ENCODE data around the gene MACROD2. TPM values are rescaled to one million over a fixed set of nuclear protein-coding genes. Genes with fewer than 3 reads are reported as not detected.

Gene MACROD2
- polyA plus RNA-seq, 4 donors, result 1.00 to 4.8 (median 1.4) TPM

DNA sequence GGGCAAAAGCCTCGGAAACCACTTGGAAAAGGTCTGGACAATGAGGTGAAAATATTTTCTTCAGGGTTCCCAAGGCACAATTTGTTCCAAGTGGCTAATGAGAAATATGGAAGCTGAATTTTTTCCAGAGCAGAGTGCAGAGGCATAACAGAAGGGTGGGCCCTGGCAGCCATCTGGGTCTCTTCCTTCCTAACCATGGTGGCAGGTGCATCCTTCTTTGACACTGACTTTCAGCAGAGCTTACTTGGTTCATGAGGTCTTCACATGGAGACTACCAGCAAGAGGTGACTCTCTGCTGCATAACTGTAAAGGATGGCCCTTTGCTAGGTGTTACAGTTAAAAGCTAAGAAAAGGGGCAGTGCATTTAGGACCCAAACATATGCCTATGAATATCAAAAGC is 2055.1 kb downstream of the MACROD2 start:
- 73 to 91% (median 77%) methylated on average over 1 of the region's 1 CpG for WGBS, 3 donors
- no peak overlapping the region for H3K4me3 ChIP-seq (ENCODE audit: low read depth in 1 of 3, low read length in 3 of 3)

DNA sequence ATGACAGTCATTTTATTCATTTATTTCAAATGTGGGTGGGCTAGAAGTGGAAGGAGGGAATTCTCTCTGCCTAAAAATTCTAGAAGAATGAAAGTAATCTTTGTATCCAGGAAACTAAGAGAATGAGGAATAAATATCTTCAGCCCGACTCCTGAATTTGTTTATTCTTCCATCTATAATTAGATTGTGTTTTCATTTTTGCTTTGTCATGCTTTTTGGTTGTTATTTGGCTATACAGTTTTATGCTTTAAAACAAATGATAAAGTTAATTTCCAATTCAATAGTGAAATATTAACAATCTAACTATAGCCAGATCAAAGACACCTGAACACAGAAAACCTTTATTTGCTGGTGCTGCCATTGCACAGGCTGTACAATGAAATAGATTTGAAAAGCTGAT is 2056.7 kb downstream of the MACROD2 start:
- Histone ChIP-seq H3K27ac (ENCODE audit: low read depth in 1 of 3, low read length in 2 of 3) (no peak overlapping the region), H3K9me3 (ENCODE audit: control insufficient read depth in 2 of 2, insufficient read depth in 1 of 2, low read depth in 1 of 2, low read length in 1 of 2) (peaks cover 0 to 2% of the 10 kb centered on the region in 2 donors), H3K27me3 (ENCODE audit: control insufficient read depth in 3 of 3, insufficient read depth in 3 of 3, low read length in 3 of 3) (no peaks in the 10 kb centered on the region), H3K36me3 (ENCODE audit: control insufficient read depth in 3 of 3, insufficient read depth in 2 of 3, low read depth in 1 of 3, low read length in 3 of 3) (no peaks in the 10 kb centered on the region), H3K4me3 (ENCODE audit: low read depth in 1 of 3, low read length in 3 of 3) (no peak overlapping the region), H3K4me1 (ENCODE audit: control insufficient read depth in 3 of 3, insufficient read depth in 2 of 3, low read depth in 1 of 3, low read length in 2 of 3) (no peaks in the 10 kb centered on the region)
- 48 to 63% (median 62%) methylated on average over 1 of the region's 1 CpG for WGBS, 3 donors
- no peak for DNase-seq
- FAIRE-seq, result no peak

More for the DNA sequence above, 2055.1 kb downstream of the MACROD2 start:
- no peak for DNase-seq
- Histone ChIP-seq H3K9me3 (ENCODE audit: control insufficient read depth in 2 of 2, insufficient read depth in 1 of 2, low read depth in 1 of 2, low read length in 1 of 2) (peaks cover 0 to 3% of the 10 kb centered on the region in 2 donors), H3K36me3 (ENCODE audit: control insufficient read depth in 3 of 3, insufficient read depth in 2 of 3, low read depth in 1 of 3, low read length in 3 of 3) (no peaks in the 10 kb centered on the region), H3K4me1 (ENCODE audit: control insufficient read depth in 3 of 3, insufficient read depth in 2 of 3, low read depth in 1 of 3, low read length in 2 of 3) (no peaks in the 10 kb centered on the region), H3K27me3 (ENCODE audit: control insufficient read depth in 3 of 3, insufficient read depth in 3 of 3, low read length in 3 of 3) (no peaks in the 10 kb centered on the region), H3K27ac (ENCODE audit: low read depth in 1 of 3, low read length in 2 of 3) (no peak overlapping the region)
- FAIRE-seq, result no peak

DNA sequence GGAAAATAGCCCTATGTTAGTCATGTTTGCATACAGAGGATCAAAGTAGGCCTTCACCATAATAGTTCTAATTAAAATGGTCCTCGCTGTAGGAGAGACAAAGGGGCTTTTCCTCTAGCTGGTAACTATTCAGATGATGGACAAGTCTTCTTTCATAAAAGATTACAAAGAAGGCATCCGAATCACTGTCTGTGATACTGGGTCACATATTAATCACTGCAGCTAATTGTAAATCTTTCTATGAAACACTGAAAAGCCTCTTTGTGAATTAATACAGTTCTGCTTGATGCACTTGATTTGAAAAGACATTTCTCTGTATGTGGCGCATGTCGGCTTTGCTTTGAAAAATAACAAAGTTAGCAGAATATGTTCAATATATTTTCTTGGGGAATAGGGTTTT is 2057.1 kb downstream of the MACROD2 start:
- Histone ChIP-seq H3K27ac (ENCODE audit: low read depth in 1 of 3, low read length in 2 of 3) (no peak overlapping the region), H3K4me3 (ENCODE audit: low read depth in 1 of 3, low read length in 3 of 3) (no peak overlapping the region), H3K27me3 (ENCODE audit: control insufficient read depth in 3 of 3, insufficient read depth in 3 of 3, low read length in 3 of 3) (no peaks in the 10 kb centered on the region), H3K4me1 (ENCODE audit: control insufficient read depth in 3 of 3, insufficient read depth in 2 of 3, low read depth in 1 of 3, low read length in 2 of 3) (no peaks in the 10 kb centered on the region), H3K9me3 (ENCODE audit: control insufficient read depth in 2 of 2, insufficient read depth in 1 of 2, low read depth in 1 of 2, low read length in 1 of 2) (peaks cover 0 to 2% of the 10 kb centered on the region in 2 donors), H3K36me3 (ENCODE audit: control insufficient read depth in 3 of 3, insufficient read depth in 2 of 3, low read depth in 1 of 3, low read length in 3 of 3) (no peaks in the 10 kb centered on the region)
- no peak for DNase-seq
- no peak for FAIRE-seq
- WGBS, 3 donors, result 73 to 79% (median 79%) methylated on average over 4 of the region's 4 CpGs

DNA sequence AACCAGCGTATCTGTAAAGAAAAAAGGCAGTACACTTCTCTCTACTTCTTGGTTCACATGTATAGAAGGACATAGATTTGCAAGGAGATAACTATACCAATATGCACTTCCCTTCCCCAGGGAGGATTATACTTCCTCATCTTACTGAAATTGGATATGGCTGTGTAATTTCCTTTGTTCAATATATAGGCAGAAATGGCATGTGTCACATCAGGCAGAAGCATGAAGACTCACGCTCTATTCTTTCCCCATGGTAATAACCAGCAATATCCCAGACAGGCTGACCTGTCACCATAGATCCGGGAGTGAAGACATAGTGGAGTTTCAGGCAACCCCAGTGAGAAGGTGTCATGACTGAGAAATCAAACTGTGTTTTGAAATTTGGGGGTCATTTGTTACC is 2059.7 kb downstream of the MACROD2 start:
- Histone ChIP-seq H3K9me3 (ENCODE audit: control insufficient read depth in 2 of 2, insufficient read depth in 1 of 2, low read depth in 1 of 2, low read length in 1 of 2) (peaks cover 0 to 2% of the 10 kb centered on the region in 2 donors), H3K4me1 (ENCODE audit: control insufficient read depth in 3 of 3, insufficient read depth in 2 of 3, low read depth in 1 of 3, low read length in 2 of 3) (no peaks in the 10 kb centered on the region), H3K27ac (ENCODE audit: low read depth in 1 of 3, low read length in 2 of 3) (no peak overlapping the region), H3K4me3 (ENCODE audit: low read depth in 1 of 3, low read length in 3 of 3) (no peak overlapping the region), H3K36me3 (ENCODE audit: control insufficient read depth in 3 of 3, insufficient read depth in 2 of 3, low read depth in 1 of 3, low read length in 3 of 3) (no peaks in the 10 kb centered on the region), H3K27me3 (ENCODE audit: control insufficient read depth in 3 of 3, insufficient read depth in 3 of 3, low read length in 3 of 3) (no peaks in the 10 kb centered on the region)
- WGBS, 3 donors, result 83 to 88% (median 85%) methylated on average over 3 of the region's 3 CpGs
- no peak for FAIRE-seq
- DNase-seq, result no peak

DNA sequence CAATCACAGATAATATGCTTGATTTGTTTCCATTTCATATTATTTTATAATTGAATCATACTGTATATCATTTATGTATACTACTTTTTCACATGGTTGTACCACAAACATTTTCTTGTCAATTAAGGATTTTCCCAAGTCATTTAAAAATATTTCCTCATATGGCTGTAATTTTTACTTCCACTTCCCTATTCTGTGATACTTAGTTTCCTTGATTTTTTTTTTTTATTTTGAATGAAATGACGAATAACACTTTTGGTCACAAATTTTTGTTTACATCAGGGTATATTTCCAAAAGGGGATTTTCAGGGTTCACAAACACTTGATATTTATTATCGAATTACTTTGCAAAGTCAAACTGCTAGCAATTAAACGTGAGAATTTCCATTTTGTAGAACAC is 2062.3 kb downstream of the MACROD2 start:
- DNase-seq (no peak), FAIRE-seq (no peak)
- 69 to 85% (median 76%) methylated on average over 3 of the region's 3 CpGs for WGBS, 3 donors
- Histone ChIP-seq H3K36me3 (ENCODE audit: control insufficient read depth in 3 of 3, insufficient read depth in 2 of 3, low read depth in 1 of 3, low read length in 3 of 3) (no peaks in the 10 kb centered on the region), H3K27ac (ENCODE audit: low read depth in 1 of 3, low read length in 2 of 3) (no peak overlapping the region), H3K27me3 (ENCODE audit: control insufficient read depth in 3 of 3, insufficient read depth in 3 of 3, low read length in 3 of 3) (no peaks in the 10 kb centered on the region), H3K4me3 (ENCODE audit: low read depth in 1 of 3, low read length in 3 of 3) (no peak overlapping the region), H3K9me3 (ENCODE audit: control insufficient read depth in 2 of 2, insufficient read depth in 1 of 2, low read depth in 1 of 2, low read length in 1 of 2) (peaks cover 0 to 2% of the 10 kb centered on the region in 2 donors), H3K4me1 (ENCODE audit: control insufficient read depth in 3 of 3, insufficient read depth in 2 of 3, low read depth in 1 of 3, low read length in 2 of 3) (no peaks in the 10 kb centered on the region)

DNA sequence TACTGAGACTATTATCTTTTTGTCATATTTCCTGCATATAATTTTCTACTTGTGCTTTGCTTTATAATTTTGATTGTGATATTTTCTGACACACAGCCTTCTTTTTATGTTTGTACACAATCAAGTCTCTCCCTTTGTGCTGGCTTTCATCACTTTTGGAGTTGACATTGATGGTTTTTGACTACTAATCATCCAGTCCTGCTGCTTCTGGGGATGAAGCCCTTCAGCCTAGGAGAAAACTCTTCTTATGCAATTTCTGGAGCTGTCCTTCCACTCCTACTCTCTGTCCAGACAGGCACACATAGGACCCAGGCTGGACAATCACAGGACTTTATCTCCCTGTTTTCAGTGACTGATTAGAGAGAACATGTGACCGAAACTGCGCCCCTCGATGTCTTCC is 2063.0 kb downstream of the MACROD2 start:
- peaks cover 0 to 3% (median 0%) of the 10 kb centered on the region in 3 donors for H3K27me3 ChIP-seq (ENCODE audit: control insufficient read depth in 3 of 3, insufficient read depth in 3 of 3, low read length in 3 of 3)
- H3K9me3 ChIP-seq (ENCODE audit: control insufficient read depth in 2 of 2, insufficient read depth in 1 of 2, low read depth in 1 of 2, low read length in 1 of 2), result peaks cover 0 to 2% of the 10 kb centered on the region in 2 donors
- no peak for FAIRE-seq
- no peak overlapping the region for H3K4me3 ChIP-seq (ENCODE audit: low read depth in 1 of 3, low read length in 3 of 3)
- no peaks in the 10 kb centered on the region for H3K36me3 ChIP-seq (ENCODE audit: control insufficient read depth in 3 of 3, insufficient read depth in 2 of 3, low read depth in 1 of 3, low read length in 3 of 3)
- no peaks in the 10 kb centered on the region for H3K4me1 ChIP-seq (ENCODE audit: control insufficient read depth in 3 of 3, insufficient read depth in 2 of 3, low read depth in 1 of 3, low read length in 2 of 3)
- WGBS, 3 donors, result 91 to 97% (median 97%) methylated on average over 3 of the region's 3 CpGs
- no peak overlapping the region for H3K27ac ChIP-seq (ENCODE audit: low read depth in 1 of 3, low read length in 2 of 3)
- DNase-seq, result no peak

DNA sequence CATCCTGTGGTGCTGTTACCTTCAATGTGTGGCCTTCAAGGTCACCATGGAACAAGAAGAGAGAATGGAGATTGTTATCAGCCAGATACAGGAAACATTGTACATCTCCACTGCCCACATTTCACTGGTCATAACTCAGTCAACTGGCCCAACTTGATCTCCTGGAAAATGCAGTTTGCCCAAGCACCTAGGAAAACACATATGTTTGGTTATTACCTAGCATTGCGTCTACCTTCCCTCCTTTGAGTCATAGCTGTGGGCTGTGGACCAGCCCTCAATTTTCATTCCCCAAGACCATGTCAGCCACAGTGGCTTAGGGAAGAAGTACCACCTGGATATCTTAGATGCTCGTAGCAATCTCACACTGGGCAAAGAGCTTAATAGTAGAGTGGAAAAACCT is 2064.5 kb downstream of the MACROD2 start:
- H3K36me3 ChIP-seq (ENCODE audit: control insufficient read depth in 3 of 3, insufficient read depth in 2 of 3, low read depth in 1 of 3, low read length in 3 of 3), result no peaks in the 10 kb centered on the region
- no peaks in the 10 kb centered on the region for H3K4me1 ChIP-seq (ENCODE audit: control insufficient read depth in 3 of 3, insufficient read depth in 2 of 3, low read depth in 1 of 3, low read length in 2 of 3)
- peaks cover 0 to 2% of the 10 kb centered on the region in 2 donors for H3K9me3 ChIP-seq (ENCODE audit: control insufficient read depth in 2 of 2, insufficient read depth in 1 of 2, low read depth in 1 of 2, low read length in 1 of 2)
- H3K27ac ChIP-seq (ENCODE audit: low read depth in 1 of 3, low read length in 2 of 3), result no peak overlapping the region
- FAIRE-seq (no peak), DNase-seq (no peak)
- H3K27me3 ChIP-seq (ENCODE audit: control insufficient read depth in 3 of 3, insufficient read depth in 3 of 3, low read length in 3 of 3), result peaks cover 0 to 4% (median 0%) of the 10 kb centered on the region in 3 donors
- H3K4me3 ChIP-seq (ENCODE audit: low read depth in 1 of 3, low read length in 3 of 3), result no peak overlapping the region
- WGBS, 3 donors, result 79 to 89% (median 82%) methylated on average over 2 of the region's 2 CpGs

DNA sequence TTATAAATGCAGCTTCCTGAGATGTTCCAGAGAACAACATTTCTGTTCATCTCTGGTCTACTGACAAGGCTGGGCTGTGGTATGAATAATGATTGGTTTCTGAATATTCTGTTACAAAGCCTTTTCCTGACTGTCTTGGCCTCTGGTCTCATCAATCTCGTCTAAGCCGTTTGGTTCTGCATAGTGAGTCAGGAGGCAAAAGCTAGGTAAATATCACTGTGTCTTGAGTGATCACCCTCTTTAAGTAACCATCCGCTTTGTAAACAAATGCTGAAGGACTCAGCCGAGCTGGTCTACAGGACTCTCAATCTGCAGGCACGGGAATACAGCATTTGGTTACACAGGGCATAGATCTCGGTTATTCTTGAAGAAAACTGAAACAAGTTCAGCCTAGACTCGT is 2066.0 kb downstream of the MACROD2 start:
- FAIRE-seq (no peak), DNase-seq (no peak)
- Histone ChIP-seq H3K4me1 (ENCODE audit: control insufficient read depth in 3 of 3, insufficient read depth in 2 of 3, low read depth in 1 of 3, low read length in 2 of 3) (no peaks in the 10 kb centered on the region), H3K9me3 (ENCODE audit: control insufficient read depth in 2 of 2, insufficient read depth in 1 of 2, low read depth in 1 of 2, low read length in 1 of 2) (no peaks in the 10 kb centered on the region), H3K4me3 (ENCODE audit: low read depth in 1 of 3, low read length in 3 of 3) (no peak overlapping the region), H3K27me3 (ENCODE audit: control insufficient read depth in 3 of 3, insufficient read depth in 3 of 3, low read length in 3 of 3) (peaks cover 0 to 4% (median 0%) of the 10 kb centered on the region in 3 donors), H3K36me3 (ENCODE audit: control insufficient read depth in 3 of 3, insufficient read depth in 2 of 3, low read depth in 1 of 3, low read length in 3 of 3) (no peaks in the 10 kb centered on the region), H3K27ac (ENCODE audit: low read depth in 1 of 3, low read length in 2 of 3) (no peak overlapping the region)
- 43 to 63% (median 50%) methylated on average over 7 of the region's 7 CpGs for WGBS, 3 donors
